SK-N-SH (cell line): ENCODE data around the gene RNF167. TPM values are rescaled to one million over a fixed set of nuclear protein-coding genes. Genes with fewer than 3 reads are reported as not detected.

Experiments
- CTCF ChIA-PET: fragments of 300-600, 350-600 bp; formaldehyde crosslinking; extraction: SDS; loops from one replicate; lab custom pipeline; 2021; lab: Yijun Ruan, JAX
- POLR2A ChIA-PET: fragments of 350-600 bp; sonication (Branson Sonifier 250); formaldehyde crosslinking; extraction: SDS; loops from one replicate; lab custom pipeline; 2020; ENCODE audit warnings: antibody characterized with exemption, inconsistent platforms; lab: Yijun Ruan, JAX
- DNase-seq: peaks from one replicate; pipeline ENCODE4 v3.0.0; 2012
- H2AFZ ChIP-seq: fragments of 200-600 bp; sonication (generic); 2 replicates; pipeline ENCODE4 v1.8.1; 2016; ENCODE audit warnings: antibody characterized with exemption, mild to moderate bottlenecking, low read depth
- H3F3A ChIP-seq: fragments of 200-600 bp; sonication (generic); replicated peaks from 2 replicates; pipeline ENCODE3; 2016; ENCODE audit warnings: antibody characterized with exemption, mild to moderate bottlenecking; ENCODE audit not compliant: insufficient read depth
- H3K27ac ChIP-seq, 2 experiments: fragments of 200-500 bp in 1 of 2; fragments of 200-600 bp in 1 of 2; sonication (Bioruptor generic) in 1 of 2; sonication (generic), shearing (Covaris generic) in 1 of 2; 2 replicates each; pipeline versions ENCODE4 v1.5.1 to v1.6.1; 2014 to 2016; ENCODE audit warnings: low read depth in 2 of 2, inconsistent platforms in 1 of 2, low read length in 1 of 2, mild to moderate bottlenecking in 1 of 2, mixed read lengths in 1 of 2
- H3K27me3 ChIP-seq: fragments of 200-600 bp; sonication (generic), shearing (Covaris generic); 2 replicates; pipeline ENCODE4 v1.6.1; 2016; ENCODE audit warnings: mixed run types; ENCODE audit not compliant: insufficient read depth
- H3K36me3 ChIP-seq, 2 experiments: fragments of 200-500 bp in 1 of 2; fragments of 200-600 bp in 1 of 2; sonication (Bioruptor generic) in 1 of 2; sonication (generic) in 1 of 2; replicated peaks in 1 of 2; 2 replicates each; pipeline versions ENCODE3 to v1.5.1; 2014 to 2016; ENCODE audit warnings: low read length in 1 of 2, mild to moderate bottlenecking in 1 of 2; ENCODE audit not compliant: insufficient read depth in 2 of 2, control insufficient read depth in 1 of 2
- H3K4me1 ChIP-seq, 2 experiments: fragments of 200-500 bp in 1 of 2; fragments of 200-600 bp in 1 of 2; sonication (Bioruptor generic) in 1 of 2; sonication (generic), shearing (Covaris generic) in 1 of 2; 2 replicates each; pipeline versions ENCODE4 v1.5.1 to v1.6.1; 2014 to 2016; ENCODE audit warnings: low read depth in 1 of 2, low read length in 1 of 2, mixed run types in 1 of 2; ENCODE audit not compliant: insufficient read depth in 2 of 2, control insufficient read depth in 1 of 2
- H3K4me2 ChIP-seq: fragments of 200-600 bp; sonication (generic), shearing (Covaris generic); 2 replicates; pipeline ENCODE4 v1.6.1; 2017; ENCODE audit warnings: mixed run types
- H3K4me3 ChIP-seq, 2 experiments: fragments of 200-500 bp in 1 of 2; fragments of 200-600 bp in 1 of 2; sonication (Bioruptor generic) in 1 of 2; sonication (generic), shearing (Covaris generic) in 1 of 2; 2 replicates each; pipeline versions ENCODE4 v1.5.1 to v1.8.1; 2014 to 2016; ENCODE audit warnings: low read depth in 2 of 2, inconsistent platforms in 1 of 2, low read length in 1 of 2, mild to moderate bottlenecking in 1 of 2, mixed read lengths in 1 of 2, moderate library complexity in 1 of 2
- H3K79me2 ChIP-seq: fragments of 200-600 bp; sonication (generic); 2 replicates; pipeline ENCODE4 v1.8.1; 2017; ENCODE audit warnings: mild to moderate bottlenecking; ENCODE audit not compliant: insufficient read depth
- H3K9ac ChIP-seq: fragments of 200-600 bp; sonication (generic); 2 replicates; pipeline ENCODE4 v1.6.1; 2017; ENCODE audit warnings: mixed run types
- H3K9me2 ChIP-seq: fragments of 200-600 bp; sonication (generic); 2 replicates; pipeline ENCODE4 v1.6.1; 2017; ENCODE audit warnings: mixed run types
- H3K9me3 ChIP-seq: fragments of 200-600 bp; sonication (generic); 2 replicates; pipeline ENCODE4 v1.6.1; 2017; ENCODE audit warnings: mixed run types, mild to moderate bottlenecking, moderate library complexity
- H4K20me1 ChIP-seq: fragments of 200-600 bp; sonication (generic); 2 replicates; pipeline ENCODE4 v1.6.1; 2017; ENCODE audit warnings: mild to moderate bottlenecking, mixed run types; ENCODE audit not compliant: insufficient read depth
- CHD2 ChIP-seq: fragments of 150-350 bp; IDR thresholded peaks from 2 replicates; pipeline ENCODE4 v1.6.1; 2018; ENCODE audit warnings: low read length; ENCODE audit not compliant: partially characterized antibody
- ELF1 ChIP-seq: IDR thresholded peaks from 2 replicates; pipeline ENCODE4 v1.4.0; 2012
- EP300 ChIP-seq, 2 experiments: IDR thresholded peaks; 2 replicates each; pipeline versions ENCODE4 v1.4.0 to v1.6.1; 2012; ENCODE audit warnings: borderline replicate concordance in 1 of 2, low read depth in 1 of 2, low read length in 1 of 2
- MEF2A ChIP-seq: IDR thresholded peaks from 2 replicates; pipeline ENCODE4 v1.4.0; 2012; ENCODE audit warnings: low read depth, borderline replicate concordance
- NRF1 ChIP-seq: IDR thresholded peaks from 2 replicates; pipeline ENCODE4 v1.6.1; 2012; ENCODE audit warnings: low read depth, mild to moderate bottlenecking, low read length
- RCOR1 ChIP-seq: fragments of 150-350 bp; IDR thresholded peaks from 2 replicates; pipeline ENCODE4 v1.6.1; 2017; ENCODE audit warnings: antibody characterized with exemption, low read length
- RFX5 ChIP-seq: IDR thresholded peaks from 2 replicates; pipeline ENCODE4 v1.6.1; 2012; ENCODE audit warnings: mild to moderate bottlenecking, improper control_type of control experiment, low read length
- SIN3A ChIP-seq: IDR thresholded peaks from 2 replicates; pipeline ENCODE4 v1.6.1; 2012; ENCODE audit warnings: low read depth, mild to moderate bottlenecking, low read length, moderate library complexity, borderline replicate concordance
- TAF1 ChIP-seq: IDR thresholded peaks from 2 replicates; pipeline ENCODE4 v1.6.1; 2012; ENCODE audit warnings: low read depth, mild to moderate bottlenecking, low read length, moderate library complexity, borderline replicate concordance
- USF1 ChIP-seq: IDR thresholded peaks from 2 replicates; pipeline ENCODE4 v1.4.0; 2012; ENCODE audit warnings: low read depth, borderline replicate concordance
- YY1 ChIP-seq: IDR thresholded peaks from 2 replicates; pipeline ENCODE4 v1.4.0; 2012; ENCODE audit warnings: low read depth, mild to moderate bottlenecking
- WGBS: methylation state at CpG from one replicate; pipeline ENCODE4 v1.1.6; 2017; ENCODE audit warnings: low lambda C conversion rate; 5-methylcytosine and 5-hydroxymethylcytosine counted together
- polyA plus RNA-seq, 3 experiments: library from polyadenylated mRNA; depleted of rRNA; stranded (reverse); fragments of >200 nt; gene quantifications; 2 replicates each; pipeline ENCODE4 v1.2.3, GENCODE V29; 2012
- TF ChIP-seq, protein P1 (sequence below): fragments of 200-600 bp; sonication (generic); IDR thresholded peaks from 2 replicates; pipeline ENCODE4 v1.6.1; 2017; ENCODE audit warnings: antibody characterized with exemption, mild to moderate bottlenecking, moderate library complexity
- TF ChIP-seq, protein P2 (sequence below): IDR thresholded peaks from 2 replicates; pipeline ENCODE4; 2012
- TF ChIP-seq, protein P3 (sequence below): fragments of 150-350 bp; IDR thresholded peaks from 2 replicates; pipeline ENCODE4 v1.6.1; 2017; ENCODE audit warnings: antibody characterized with exemption, low read length, low read depth, borderline replicate concordance
- TF ChIP-seq, protein P4 (sequence below): IDR thresholded peaks from 2 replicates; pipeline ENCODE4 v1.6.1; 2012; ENCODE audit warnings: mild to moderate bottlenecking, low read depth, low read length, moderate library complexity

RNF167 gene
- polyA plus RNA-seq, 1 of the 3 experiments (the other 2 are of a cell fraction) = 115 TPM

GRCh38 chr17:4898351-4898750, 41.7 kb upstream of the RNF167 start:
- Histone ChIP-seq H3K4me1 (peaks cover 0 to 9% of the 10 kb centered on the region in 2 experiments; a peak in 1 of 4 replicates), H2AFZ (no peak overlapping the region), H3K79me2 (no peaks in the 10 kb centered on the region), H3K4me3 (no peak overlapping the region), H4K20me1 (no peaks in the 10 kb centered on the region), H3K4me2 (no peak overlapping the region), H3F3A (no peaks in the 10 kb centered on the region), H3K9me3 (no peaks in the 10 kb centered on the region), H3K36me3 (peaks cover 0 to 44% of the 10 kb centered on the region in 2 experiments), H3K9me2 (no peaks in the 10 kb centered on the region), H3K9ac (no peak overlapping the region), H3K27ac (no peak overlapping the region), H3K27me3 (no peaks in the 10 kb centered on the region)
- no peak for DNase-seq
- 90% methylated on average over 7 of the region's 8 CpGs for WGBS
- ChIA-PET CTCF (interaction anchor here (1.0 to 6.5 kb wide), 3 partner anchors 11 to 110 kb away, joined by 3 to 47 read pairs (median 15); partner anchors contain the start of genes GLTPD2 and VMO1), POLR2A (no interaction called here)
- no peak for TF ChIP-seq ELF1
- TF ChIP-seq, protein P1, sequence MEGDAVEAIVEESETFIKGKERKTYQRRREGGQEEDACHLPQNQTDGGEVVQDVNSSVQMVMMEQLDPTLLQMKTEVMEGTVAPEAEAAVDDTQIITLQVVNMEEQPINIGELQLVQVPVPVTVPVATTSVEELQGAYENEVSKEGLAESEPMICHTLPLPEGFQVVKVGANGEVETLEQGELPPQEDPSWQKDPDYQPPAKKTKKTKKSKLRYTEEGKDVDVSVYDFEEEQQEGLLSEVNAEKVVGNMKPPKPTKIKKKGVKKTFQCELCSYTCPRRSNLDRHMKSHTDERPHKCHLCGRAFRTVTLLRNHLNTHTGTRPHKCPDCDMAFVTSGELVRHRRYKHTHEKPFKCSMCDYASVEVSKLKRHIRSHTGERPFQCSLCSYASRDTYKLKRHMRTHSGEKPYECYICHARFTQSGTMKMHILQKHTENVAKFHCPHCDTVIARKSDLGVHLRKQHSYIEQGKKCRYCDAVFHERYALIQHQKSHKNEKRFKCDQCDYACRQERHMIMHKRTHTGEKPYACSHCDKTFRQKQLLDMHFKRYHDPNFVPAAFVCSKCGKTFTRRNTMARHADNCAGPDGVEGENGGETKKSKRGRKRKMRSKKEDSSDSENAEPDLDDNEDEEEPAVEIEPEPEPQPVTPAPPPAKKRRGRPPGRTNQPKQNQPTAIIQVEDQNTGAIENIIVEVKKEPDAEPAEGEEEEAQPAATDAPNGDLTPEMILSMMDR = no peak

GRCh38 chr17:4898927-4899326, 41.1 kb upstream of the RNF167 start:
- Histone ChIP-seq H3F3A (no peaks in the 10 kb centered on the region), H3K27ac (no peak overlapping the region), H3K79me2 (no peaks in the 10 kb centered on the region), H3K36me3 (peaks cover 0 to 39% of the 10 kb centered on the region in 2 experiments), H2AFZ (no peak overlapping the region), H3K9me2 (no peaks in the 10 kb centered on the region), H3K9me3 (no peaks in the 10 kb centered on the region), H3K9ac (no peak overlapping the region), H3K4me1 (peaks cover 0 to 10% of the 10 kb centered on the region in 2 experiments; a peak in 1 of 4 replicates), H3K4me2 (no peak overlapping the region), H3K4me3 (no peak overlapping the region), H4K20me1 (no peaks in the 10 kb centered on the region), H3K27me3 (no peaks in the 10 kb centered on the region)
- TF ChIP-seq, protein P2, sequence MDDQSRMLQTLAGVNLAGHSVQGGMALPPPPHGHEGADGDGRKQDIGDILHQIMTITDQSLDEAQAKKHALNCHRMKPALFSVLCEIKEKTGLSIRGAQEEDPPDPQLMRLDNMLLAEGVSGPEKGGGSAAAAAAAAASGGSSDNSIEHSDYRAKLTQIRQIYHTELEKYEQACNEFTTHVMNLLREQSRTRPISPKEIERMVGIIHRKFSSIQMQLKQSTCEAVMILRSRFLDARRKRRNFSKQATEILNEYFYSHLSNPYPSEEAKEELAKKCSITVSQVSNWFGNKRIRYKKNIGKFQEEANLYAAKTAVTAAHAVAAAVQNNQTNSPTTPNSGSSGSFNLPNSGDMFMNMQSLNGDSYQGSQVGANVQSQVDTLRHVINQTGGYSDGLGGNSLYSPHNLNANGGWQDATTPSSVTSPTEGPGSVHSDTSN = no peak
- TF ChIP-seq, protein P3, sequence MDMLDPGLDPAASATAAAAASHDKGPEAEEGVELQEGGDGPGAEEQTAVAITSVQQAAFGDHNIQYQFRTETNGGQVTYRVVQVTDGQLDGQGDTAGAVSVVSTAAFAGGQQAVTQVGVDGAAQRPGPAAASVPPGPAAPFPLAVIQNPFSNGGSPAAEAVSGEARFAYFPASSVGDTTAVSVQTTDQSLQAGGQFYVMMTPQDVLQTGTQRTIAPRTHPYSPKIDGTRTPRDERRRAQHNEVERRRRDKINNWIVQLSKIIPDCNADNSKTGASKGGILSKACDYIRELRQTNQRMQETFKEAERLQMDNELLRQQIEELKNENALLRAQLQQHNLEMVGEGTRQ = no peak
- TF ChIP-seq NRF1 (no peak), USF1 (no peak), SIN3A (no peak), TAF1 (no peak), RCOR1 (no peak), RFX5 (no peak), EP300 (IDR thresholded peaks at IDR 0.05; ENCODE audit: borderline replicate concordance in 1 of 2, low read depth in 1 of 2, low read length in 1 of 2) (no peak), YY1 (no peak), CHD2 (no peak), MEF2A (no peak)
- TF ChIP-seq, protein P1 = no peak
- TF ChIP-seq, protein P4, sequence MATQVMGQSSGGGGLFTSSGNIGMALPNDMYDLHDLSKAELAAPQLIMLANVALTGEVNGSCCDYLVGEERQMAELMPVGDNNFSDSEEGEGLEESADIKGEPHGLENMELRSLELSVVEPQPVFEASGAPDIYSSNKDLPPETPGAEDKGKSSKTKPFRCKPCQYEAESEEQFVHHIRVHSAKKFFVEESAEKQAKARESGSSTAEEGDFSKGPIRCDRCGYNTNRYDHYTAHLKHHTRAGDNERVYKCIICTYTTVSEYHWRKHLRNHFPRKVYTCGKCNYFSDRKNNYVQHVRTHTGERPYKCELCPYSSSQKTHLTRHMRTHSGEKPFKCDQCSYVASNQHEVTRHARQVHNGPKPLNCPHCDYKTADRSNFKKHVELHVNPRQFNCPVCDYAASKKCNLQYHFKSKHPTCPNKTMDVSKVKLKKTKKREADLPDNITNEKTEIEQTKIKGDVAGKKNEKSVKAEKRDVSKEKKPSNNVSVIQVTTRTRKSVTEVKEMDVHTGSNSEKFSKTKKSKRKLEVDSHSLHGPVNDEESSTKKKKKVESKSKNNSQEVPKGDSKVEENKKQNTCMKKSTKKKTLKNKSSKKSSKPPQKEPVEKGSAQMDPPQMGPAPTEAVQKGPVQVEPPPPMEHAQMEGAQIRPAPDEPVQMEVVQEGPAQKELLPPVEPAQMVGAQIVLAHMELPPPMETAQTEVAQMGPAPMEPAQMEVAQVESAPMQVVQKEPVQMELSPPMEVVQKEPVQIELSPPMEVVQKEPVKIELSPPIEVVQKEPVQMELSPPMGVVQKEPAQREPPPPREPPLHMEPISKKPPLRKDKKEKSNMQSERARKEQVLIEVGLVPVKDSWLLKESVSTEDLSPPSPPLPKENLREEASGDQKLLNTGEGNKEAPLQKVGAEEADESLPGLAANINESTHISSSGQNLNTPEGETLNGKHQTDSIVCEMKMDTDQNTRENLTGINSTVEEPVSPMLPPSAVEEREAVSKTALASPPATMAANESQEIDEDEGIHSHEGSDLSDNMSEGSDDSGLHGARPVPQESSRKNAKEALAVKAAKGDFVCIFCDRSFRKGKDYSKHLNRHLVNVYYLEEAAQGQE = no peak
- 97% methylated on average over 20 of the region's 34 CpGs for WGBS
- ChIA-PET POLR2A (no interaction called here), CTCF (interaction anchor here (1.0 to 6.5 kb wide), 4 partner anchors 9 to 111 kb away, joined by 3 to 47 read pairs (median 30); partner anchors contain the start of genes GLTPD2 and VMO1)
- no peak for DNase-seq
